ENCODE measurements around the gene CNTNAP2.

The CNTNAP2 gene

DNA sequence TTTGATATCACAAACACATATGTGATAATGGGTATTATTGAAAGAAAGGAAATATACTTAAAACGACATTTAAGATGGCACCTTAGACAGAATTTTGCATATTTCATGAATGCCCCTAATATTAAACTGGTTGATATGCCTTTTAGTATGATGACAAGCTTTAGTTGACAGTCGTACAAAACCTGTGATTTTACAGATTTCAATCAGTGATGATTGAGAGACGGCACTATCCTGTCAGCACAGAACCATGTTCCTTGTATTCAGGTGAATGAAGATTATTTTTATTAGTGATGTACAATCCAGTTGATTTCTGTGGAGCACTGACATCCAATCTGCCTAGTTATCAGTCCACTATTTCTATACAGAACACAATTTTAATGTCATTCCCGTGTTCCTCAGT, 333.0 kb downstream of the CNTNAP2 start:
- DNase-seq: no peak

DNA sequence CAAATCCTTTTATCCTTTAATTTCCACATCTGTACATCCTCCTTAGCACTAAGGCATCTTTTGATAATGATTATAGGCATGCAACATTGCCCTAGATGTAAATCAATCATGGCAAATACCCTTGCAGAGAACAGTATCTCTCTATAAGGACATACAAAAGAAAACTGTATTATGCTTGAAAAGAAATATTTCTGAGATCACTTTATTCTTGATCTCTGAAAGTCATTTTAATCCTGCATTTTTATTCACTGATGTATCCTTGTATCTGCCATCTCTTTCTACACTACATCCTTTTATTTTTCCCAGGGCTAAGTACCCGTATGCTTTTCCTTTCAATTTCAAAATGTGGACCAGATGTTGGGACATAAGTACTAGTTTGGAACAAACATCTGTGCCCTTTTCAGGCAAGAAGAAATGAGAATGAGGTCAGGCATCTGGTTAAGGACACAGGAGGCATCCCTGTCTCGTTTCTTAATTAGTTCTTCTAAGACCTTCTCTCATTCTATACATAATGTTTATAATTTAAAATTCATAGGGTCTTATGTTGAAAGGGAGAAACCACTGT, 338.6 kb downstream of the CNTNAP2 start:
- DNase-seq: no peak

DNA sequence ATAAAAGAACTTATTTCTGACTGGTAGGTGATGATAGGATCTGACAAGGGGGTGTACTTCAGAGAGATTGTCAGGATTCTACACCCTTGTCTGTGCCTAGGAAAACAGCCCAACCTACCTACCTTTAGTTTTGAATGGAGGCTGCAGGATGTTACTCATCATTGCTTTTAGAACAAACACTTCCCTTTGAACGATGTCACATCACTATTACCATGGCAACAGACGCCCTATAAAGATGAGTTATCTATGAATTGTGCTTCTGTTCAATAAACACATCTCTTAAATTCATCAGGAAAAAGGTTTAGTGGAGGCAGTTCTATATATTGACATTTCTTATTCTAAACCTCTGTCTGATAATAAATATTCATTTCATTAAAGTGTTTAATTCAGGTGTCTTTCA, 362.4 kb downstream of the CNTNAP2 start:
- no peak for DNase-seq

DNA sequence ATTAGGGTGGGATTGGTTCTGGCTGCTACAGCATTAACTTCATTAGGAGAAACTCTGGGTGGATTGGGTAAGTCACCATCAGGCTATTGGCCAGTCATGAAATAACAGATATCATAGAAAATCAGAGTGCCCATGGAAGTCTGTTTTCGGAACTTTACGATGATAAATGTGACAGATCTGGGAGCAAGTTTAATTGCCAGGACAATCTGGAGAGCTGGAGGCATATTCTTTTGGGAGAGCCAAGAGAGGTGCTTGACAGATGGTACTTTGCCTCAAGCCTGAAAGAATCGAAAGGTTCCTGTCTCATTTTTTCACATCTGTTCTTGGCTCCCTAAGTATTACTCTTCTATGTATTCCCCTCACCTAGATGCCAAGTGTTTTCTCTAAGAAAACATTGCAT, 369.9 kb downstream of the CNTNAP2 start:
- DNase-seq: no peak

DNA sequence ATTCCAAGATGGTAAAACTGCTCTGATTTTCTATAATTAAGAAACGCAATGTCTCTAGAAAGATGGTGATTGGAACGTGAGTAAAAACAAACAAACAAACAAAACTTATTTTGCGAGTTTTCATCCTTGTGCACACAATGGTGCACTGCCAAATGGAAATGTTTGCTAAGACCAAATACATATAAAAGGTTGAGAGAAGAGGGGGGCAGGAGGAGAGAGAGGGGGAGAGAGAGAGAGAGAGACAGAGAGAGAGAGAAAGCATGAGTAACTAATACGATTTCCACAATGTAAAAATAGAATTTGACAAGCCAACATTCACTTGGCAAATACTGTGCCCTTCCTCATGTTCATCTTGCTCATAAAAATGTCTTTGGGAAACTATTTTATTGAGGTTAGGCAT, 375.4 kb downstream of the CNTNAP2 start:
- no peak for DNase-seq

DNA sequence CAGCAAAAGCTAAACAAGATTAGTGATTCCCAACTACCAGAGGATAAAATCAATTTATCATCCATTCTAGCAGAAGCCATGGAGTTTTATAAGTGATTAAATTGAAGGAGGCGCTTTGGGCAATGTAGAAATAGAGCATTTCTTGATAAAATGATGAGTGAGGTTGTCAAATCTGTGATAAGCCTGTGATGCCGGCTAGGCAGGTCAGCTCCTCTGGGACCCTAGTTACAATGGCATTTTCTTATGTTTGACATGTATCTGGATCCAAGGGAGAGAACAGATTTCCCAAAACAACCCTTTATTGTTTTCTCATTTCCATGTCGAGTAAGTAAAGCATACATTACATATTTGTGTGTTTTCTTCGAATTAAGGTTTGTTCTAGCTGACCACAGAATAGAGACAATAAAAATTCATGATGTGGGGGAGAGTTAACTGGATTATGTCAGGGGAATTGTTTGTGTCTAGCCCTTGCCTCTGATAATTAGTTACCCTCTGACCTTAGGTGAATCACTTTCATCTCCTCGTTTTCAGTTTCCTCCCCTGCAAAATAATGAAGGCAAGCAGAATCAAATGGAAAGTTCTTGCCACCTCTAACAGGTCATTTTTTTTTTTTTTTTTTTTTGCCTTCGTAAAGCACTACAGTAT, 378.5 kb downstream of the CNTNAP2 start:
- no peak for DNase-seq

DNA sequence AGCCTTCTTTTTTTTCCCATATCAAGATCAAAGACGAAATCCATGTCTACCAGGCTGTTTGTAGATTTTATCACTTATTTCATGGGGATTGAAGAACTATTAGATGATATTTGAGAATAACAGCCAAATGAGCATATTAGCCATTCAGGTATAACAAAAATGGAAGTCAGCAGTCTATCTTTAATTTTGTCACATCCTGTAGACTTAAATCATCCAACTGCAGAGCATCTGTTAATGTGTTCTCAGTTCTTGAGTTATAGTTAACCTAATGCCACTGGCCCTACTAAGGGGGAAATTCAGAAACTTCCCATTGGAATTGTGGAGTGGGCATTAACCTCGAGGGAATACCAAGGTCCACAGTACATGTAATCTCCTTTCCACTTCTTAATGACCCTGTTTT, 380.1 kb downstream of the CNTNAP2 start:
- no peak for DNase-seq

DNA sequence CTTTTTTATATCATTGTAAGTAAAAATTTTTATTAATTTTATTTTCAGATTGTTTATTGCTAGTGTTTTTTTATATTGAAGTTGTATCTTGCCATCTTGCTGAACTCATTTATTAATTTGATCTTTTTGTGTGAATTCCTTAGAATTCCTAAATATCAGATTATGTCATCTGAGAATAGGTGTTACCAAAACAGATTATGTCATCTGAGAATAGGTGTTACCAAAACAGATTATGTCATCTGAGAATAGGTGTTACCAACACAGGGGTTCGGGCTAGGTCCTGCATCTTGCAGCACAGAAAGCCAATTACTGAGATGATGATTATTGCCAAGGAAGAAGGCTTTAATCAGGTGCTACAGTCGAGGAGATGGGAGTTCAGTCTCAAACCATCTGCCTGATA, 383.4 kb downstream of the CNTNAP2 start:
- no peak for DNase-seq

DNA sequence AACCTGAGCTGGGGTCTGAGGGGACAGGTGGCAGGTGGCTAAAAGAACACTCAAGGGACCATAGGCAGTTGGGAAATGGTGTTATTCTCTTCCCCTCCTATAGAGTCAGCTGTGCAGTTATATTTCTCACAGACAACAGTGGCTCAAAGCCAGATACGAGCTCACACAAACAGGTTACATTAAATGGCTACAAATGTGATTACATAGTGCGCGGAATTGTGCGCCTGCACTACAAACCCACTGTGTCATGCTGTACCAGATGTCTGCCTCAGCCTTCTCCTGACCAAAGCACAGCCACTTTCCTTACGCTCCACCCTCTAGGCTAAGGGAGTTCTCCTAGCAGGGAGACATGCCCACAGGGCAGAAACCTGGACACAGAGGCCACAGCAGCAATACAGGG, 387.2 kb downstream of the CNTNAP2 start:
- no peak for DNase-seq

DNA sequence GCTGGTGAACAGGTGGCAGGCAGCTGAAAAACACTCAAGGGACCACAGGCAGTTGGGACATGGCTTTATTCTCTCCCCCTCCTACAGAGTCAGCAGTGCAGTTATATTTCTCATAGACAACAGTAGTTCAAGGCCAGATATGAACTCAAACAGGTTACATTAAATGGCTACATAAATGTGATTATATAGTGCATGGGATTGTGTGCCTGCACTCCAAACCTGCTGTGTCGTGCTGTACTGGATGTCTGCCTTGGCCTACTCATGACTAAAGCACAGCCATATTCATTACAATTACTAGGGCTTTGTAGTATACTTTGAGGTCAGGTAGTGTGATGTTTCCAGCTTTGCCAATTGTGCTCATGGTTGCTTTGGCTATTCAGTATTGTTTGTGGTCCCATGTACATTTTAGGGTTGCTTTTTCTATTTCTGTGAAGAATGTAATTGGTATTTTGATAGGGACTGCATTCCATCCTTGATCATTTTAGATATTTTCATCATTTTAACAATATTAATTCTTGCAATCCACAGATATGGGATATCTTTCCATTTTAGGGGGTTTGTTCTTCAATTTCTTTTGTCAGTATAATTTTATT, 393.6 kb downstream of the CNTNAP2 start:
- DNase-seq: no peak

DNA sequence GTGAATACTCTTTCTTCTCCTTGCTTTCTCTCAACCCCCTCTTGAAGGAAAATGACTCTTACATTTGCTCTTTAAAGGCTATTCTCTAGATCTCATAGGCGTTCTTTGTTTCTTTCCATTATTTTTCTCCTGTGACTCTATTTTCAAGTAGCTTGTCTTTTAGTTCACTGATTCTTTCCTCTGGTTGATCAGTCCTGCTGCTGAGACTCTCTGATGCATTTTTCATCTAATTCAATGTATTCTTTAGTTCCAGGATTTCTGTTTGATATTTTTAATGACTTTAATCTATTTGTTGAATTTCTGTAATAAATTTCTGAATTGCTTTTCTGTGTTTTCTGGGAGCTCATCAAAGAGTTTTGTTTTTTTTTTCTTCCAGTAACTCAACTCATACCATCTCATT, 397.7 kb downstream of the CNTNAP2 start:
- DNase-seq: no peak

DNA sequence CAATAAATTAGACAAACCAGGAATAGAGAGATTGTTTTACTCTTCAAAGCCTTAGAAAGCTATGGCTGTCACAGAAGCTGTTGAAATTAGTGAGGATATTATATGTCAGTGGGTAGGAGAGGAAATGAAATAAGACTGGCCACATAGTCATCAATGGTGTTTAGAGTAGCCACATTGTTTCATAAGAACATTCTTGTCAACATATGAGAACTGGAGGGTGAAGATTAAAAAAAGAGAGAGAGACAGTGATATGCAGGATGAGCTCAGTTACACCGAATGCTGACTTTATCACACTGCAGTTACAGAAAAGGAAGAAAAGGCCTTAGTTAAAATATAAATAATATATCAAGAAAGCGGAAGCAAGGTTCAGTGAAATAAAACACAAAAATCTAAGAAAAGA, 412.0 kb downstream of the CNTNAP2 start:
- no peak for DNase-seq

DNA sequence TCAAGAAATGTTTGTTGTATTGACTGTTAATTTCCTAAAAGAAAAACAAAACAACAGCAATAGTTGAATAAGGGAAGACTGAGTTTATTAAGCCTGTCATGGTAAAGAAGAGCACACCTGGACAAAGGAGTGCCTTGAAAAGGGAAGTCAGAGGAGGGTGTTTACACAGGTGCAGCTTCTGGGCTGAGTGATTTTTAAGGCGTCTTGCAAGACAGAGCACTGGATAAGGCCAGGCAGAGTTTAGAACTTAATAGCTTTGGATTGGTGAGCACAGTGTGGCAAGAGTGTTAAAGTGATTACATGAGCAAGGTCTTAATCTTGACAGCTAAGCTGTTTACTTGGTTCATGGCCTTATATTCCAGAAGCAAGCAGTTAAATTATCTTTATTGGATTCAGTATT, 423.2 kb downstream of the CNTNAP2 start:
- DNase-seq: no peak

DNA sequence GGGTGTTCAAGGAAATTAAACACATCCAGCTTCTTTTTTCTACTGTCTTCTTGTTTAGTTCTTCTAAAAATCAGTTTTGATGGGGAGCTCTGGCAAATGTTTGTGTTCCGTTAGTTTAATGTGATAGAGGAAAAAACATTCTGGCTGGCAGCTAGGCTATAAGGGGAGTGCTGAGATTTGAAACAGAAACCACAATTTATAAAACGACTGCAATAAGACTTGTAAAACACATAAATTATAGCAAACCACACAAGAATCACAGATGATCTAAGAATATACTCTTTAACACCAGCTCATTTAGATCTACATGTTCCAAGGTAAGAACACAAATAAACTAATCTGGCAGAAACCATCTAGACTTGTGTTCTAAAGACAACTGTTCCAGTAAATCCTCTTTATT, 425.5 kb downstream of the CNTNAP2 start:
- no peak for DNase-seq

DNA sequence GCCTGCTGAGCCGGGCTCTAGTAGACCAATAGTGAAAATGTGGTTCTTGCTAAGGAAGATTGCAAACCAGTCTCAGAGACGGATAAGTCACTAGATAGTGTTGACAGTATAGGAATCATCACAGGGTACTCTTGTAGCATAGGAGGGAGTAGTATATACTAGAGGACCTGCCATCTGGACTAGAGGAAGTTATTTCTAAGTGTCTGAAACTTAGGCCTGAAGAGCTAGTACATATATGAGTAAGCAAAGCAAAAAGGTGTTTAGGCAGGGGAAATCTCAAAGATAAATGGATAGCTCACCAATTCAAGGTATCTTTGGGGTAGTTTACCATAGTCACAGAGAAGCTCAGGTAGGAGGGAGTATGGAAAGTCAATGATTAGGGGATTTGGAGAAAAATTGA, 428.1 kb downstream of the CNTNAP2 start:
- DNase-seq: no peak

DNA sequence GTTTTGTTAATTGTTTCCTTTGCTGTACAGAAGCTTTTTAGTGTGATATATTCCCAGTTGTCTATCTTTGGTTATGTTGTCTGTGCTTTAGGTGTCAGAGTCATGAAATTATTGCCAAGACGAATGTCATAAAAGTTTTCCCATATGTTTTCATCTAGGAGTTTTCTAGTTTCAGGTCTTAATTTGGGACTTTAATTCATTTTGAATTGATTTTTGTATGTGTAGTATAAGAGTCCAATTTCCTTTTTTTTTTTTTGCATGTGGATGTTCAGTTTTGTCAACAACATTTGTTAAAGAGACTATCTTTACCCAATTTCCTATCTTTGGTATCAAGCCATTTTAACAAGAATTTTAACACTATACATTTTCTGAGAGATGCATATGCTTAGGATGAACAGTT, 432.2 kb downstream of the CNTNAP2 start:
- no peak for DNase-seq

DNA sequence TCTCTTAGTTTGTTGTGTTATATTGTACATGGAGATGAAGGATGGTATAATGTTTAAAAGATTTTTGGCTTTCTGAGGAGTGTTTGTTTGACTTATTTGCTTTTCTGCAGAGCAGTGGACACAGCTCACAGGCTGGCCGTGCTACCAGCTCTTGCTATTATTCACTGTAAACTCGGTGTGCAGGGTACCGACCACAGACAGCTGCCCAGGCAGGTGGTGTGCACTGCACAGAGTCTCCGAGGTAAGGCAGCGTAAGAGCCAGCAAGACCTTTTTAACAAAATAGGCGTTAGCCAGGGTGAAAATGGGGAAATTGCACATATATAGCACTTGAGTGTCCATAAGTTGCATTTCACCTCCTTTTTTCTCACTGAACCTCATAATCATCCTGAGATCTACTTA, 438.0 kb downstream of the CNTNAP2 start:
- no peak for DNase-seq

DNA sequence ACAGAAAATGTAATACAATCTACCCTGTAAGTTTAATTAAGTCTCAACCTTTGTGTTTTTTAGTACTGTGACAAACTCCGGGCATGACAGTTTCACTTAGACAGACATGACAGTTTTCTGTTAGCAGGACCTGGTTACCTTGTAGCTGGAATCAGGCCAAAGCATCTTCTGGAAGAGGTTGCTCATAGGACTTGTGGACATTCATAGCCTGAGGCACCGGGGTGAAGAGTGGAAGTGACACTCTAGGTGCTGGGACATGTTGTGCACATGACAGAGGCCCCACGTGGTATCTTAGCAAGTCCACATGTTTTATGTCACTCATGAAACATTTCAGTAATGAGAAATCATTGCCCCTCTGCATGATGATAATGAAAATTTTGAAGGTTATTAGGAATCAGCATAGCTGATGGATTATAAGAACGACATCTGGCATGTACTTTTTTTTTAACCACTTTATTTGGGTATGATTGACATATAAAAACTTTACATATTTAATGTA, 441.4 kb downstream of the CNTNAP2 start:
- no peak for DNase-seq

DNA sequence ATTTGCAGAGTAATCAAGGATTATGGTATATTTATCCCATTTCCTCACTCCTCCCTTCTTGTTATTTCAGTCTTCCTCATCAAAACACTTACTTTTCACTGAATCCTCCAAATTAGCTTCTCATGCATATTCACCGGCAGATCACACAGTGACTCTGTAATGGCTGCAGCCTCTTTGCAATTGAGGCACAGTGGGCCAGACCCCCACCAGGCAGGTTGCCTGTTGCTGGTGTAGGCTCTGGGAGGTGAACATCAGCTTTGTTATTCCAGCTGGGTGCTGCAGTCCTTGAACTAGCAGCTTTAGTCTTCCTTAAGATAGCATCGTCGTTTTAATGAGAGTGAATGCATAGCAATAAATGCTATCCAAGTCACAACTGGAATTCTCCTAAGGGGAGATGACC, 449.3 kb downstream of the CNTNAP2 start:
- DNase-seq: no peak

DNA sequence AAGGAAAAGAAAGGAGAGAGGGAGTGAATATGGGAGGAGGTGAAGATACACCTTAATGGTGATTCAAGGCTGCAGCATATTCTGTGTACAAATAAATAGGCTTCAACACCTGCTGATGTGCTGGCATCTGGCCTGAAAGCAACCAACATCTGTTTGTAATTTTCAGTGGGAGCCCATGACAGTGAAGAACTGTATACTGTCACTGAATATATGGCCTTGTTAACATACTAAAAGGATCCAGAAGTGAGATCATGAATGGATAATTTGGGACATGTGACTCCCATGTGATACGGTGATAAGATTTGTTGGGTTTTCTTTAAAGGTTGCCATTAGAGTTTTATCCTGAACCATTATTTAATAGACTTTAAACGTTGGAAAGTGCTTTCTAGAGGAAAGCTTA, 459.3 kb downstream of the CNTNAP2 start:
- no peak for DNase-seq

DNA sequence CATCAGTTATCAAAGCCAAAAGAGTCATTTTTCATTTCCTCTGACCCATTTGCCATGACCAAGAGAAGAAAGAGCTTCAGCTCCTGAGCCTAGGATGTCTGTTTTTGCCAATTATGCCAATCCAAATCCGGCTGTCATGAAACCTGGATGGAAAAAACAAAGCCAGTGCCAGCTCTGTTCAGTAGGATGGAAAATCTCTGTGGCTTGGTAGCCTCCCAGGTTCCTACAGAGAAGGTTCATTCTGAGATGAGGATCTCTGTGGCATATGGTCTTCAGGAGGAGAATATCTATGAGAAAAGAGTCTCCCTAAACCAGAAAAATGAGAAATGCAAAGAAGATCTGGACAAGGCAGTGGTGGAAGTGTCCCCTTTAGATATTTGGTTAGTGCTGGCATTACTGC, 475.4 kb downstream of the CNTNAP2 start:
- no peak for DNase-seq

DNA sequence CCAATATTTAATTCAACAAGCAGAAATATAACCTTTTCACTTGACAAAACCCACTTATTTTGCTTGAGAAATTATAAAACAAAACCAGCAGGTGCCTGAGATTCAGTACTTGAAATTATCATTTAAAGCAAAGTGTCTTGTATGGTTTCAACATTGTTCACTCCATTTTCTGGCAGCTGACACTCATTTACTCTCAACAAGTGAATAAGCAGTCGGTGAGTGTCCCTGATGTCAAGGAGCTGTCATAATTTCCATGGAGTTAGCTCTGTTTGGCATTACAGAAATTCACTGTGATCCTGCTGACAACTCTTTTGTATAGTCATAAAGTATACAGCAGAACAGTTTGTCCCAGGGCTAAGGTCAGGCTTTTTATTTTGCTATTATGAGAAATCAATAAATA, 490.0 kb downstream of the CNTNAP2 start:
- no peak for DNase-seq

DNA sequence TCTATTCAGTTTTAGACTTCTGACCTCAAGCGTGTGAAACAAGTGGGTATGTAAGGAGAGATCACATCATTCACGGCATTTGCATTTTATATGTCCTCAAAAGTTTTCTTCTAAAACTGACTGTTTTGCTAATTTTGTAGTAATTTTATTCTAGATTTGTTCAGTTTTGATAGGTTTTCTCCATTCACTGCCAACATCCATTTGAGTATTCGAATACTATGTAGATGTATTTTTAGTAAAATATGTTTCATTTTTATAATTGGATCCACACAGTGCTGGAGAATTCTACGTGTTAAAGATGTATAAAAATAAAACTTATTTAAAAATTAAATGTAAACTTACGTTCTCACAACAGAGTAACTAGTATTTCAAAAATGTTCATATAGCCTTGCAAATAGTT, 503.0 kb downstream of the CNTNAP2 start:
- DNase-seq: no peak

DNA sequence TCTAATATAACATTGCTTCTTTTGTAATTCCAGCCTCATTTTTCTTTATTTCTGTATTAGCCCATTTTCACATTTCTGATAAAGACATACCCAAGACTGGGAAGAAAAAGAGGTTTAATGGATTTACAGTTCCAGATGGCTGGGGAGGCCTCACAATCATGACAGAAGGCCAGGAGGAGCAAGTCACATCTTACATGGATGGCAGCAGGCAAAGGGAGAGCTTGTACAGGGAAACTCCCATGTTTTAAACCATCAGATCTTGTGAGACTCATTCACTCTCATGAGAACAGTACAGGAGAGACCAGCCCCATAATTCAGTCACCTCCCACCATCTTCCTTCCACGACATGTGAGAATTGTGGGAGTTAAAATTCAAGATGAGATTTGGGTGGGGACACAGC, 510.3 kb downstream of the CNTNAP2 start:
- no peak for DNase-seq

Data from hematopoietic multipotent progenitor cell treated with erythropoietin and hydrocortisone succinate and interleukin-3 and kit ligand, for 8 days (in vitro differentiated cells).